ENCODE results near the gene RASEF. TPM values are rescaled to one million over a fixed set of nuclear protein-coding genes. Genes with fewer than 3 reads are reported as not detected.

RASEF gene
- total RNA-seq, 1 experiment from 2014 or later = 0.12 TPM

GRCh38 chr9:83006378-83006777 lies 56.6 kb downstream of the RASEF start:
- intact Hi-C loops (cut with micrococcal nuclease) = no loop called here
- Histone ChIP-seq H3K9ac (ENCODE audit: low read length) (no peak overlapping the region), H3K9me3 (ENCODE audit: control insufficient read depth in 1 of 2, insufficient read depth in 1 of 2, low read depth in 1 of 2, low read length in 2 of 2) (no peaks in the 10 kb centered on the region), H4K20me1 (ENCODE audit: insufficient read depth) (no peaks in the 10 kb centered on the region), H3K36me3 (ENCODE audit: control insufficient read depth in 1 of 2, insufficient read depth in 2 of 2, low read length in 2 of 2) (no peaks in the 10 kb centered on the region), H3K27ac (ENCODE audit: low read depth, low read length) (no peak overlapping the region), H3K27me3 (ENCODE audit: insufficient read depth, low read length) (no peaks in the 10 kb centered on the region), H3K4me1 (ENCODE audit: control insufficient read depth in 1 of 2, insufficient read depth in 2 of 2, low read length in 2 of 2) (no peaks in the 10 kb centered on the region), H3K9me2 (ENCODE audit: insufficient read depth) (no peaks in the 10 kb centered on the region), H3K4me3 (replicated peaks in 1 of 2; ENCODE audit: low read depth in 1 of 2, low read length in 2 of 2) (no peak overlapping the region), H3K79me2 (ENCODE audit: insufficient read depth, low read length) (no peaks in the 10 kb centered on the region), H2AFZ (ENCODE audit: low read depth, low read length, poor library complexity, severe bottlenecking) (no peak overlapping the region), H3K4me2 (ENCODE audit: low read length) (no peak overlapping the region)
- RAD21 ChIA-PET (ENCODE audit: low non-redundant PET in 1 of 2, low total read pairs in 2 of 2, uncharacterized antibody in 2 of 2, unreplicated experiment in 2 of 2) = no interaction called here
- BruUV-seq (replicated peaks) = no TSS peak
- DNase-seq (ENCODE audit: low read depth, low spot score) (no peak), ATAC-seq (no peak)
- POLR2A ChIA-PET = no interaction called here
- TF ChIP-seq ZBTB33 (IDR thresholded peaks at IDR 0.05; ENCODE audit: extremely low read depth, insufficient replicate concordance, low read length) = no peak
- TF ChIP-seq JUND (IDR thresholded peaks at IDR 0.05) = no peak
- no peak for TF ChIP-seq FOSL1 (IDR thresholded peaks at IDR 0.05; ENCODE audit: low read depth)
- TF ChIP-seq YY1 (IDR thresholded peaks at IDR 0.05; ENCODE audit: extremely low read depth, insufficient replicate concordance, low read depth, low read length) = no peak
- TF ChIP-seq SP1 (IDR thresholded peaks at IDR 0.05; ENCODE audit: low read depth) = no peak
- CTCF ChIA-PET = no interaction called here

GRCh38 chr9:83005963-83006362 lies 57.0 kb downstream of the RASEF start:
- no peaks in the 10 kb centered on the region for H3K79me2 ChIP-seq (ENCODE audit: insufficient read depth, low read length)
- no peak overlapping the region for H3K9ac ChIP-seq (ENCODE audit: low read length)
- no peaks in the 10 kb centered on the region for H4K20me1 ChIP-seq (ENCODE audit: insufficient read depth)
- H3K4me1 ChIP-seq (ENCODE audit: control insufficient read depth in 1 of 2, insufficient read depth in 2 of 2, low read length in 2 of 2) = no peaks in the 10 kb centered on the region
- DNase-seq (ENCODE audit: low read depth, low spot score) (no peak), ATAC-seq (no peak)
- H3K36me3 ChIP-seq (ENCODE audit: control insufficient read depth in 1 of 2, insufficient read depth in 2 of 2, low read length in 2 of 2) = no peaks in the 10 kb centered on the region
- no TSS peak for BruUV-seq (replicated peaks)
- H3K4me2 ChIP-seq (ENCODE audit: low read length) = no peak overlapping the region
- no peaks in the 10 kb centered on the region for H3K9me2 ChIP-seq (ENCODE audit: insufficient read depth)
- no peaks in the 10 kb centered on the region for H3K9me3 ChIP-seq (ENCODE audit: control insufficient read depth in 1 of 2, insufficient read depth in 1 of 2, low read depth in 1 of 2, low read length in 2 of 2)
- no peaks in the 10 kb centered on the region for H3K27me3 ChIP-seq (ENCODE audit: insufficient read depth, low read length)
- intact Hi-C loops (cut with micrococcal nuclease) = no loop called here
- H3K4me3 ChIP-seq (replicated peaks in 1 of 2; ENCODE audit: low read depth in 1 of 2, low read length in 2 of 2) = no peak overlapping the region
- POLR2A ChIA-PET = no interaction called here
- no peak overlapping the region for H2AFZ ChIP-seq (ENCODE audit: low read depth, low read length, poor library complexity, severe bottlenecking)
- CTCF ChIA-PET = no interaction called here
- RAD21 ChIA-PET (ENCODE audit: low non-redundant PET in 1 of 2, low total read pairs in 2 of 2, uncharacterized antibody in 2 of 2, unreplicated experiment in 2 of 2) = no interaction called here
- H3K27ac ChIP-seq (ENCODE audit: low read depth, low read length) = no peak overlapping the region
- TF ChIP-seq MAX (IDR thresholded peaks at IDR 0.05) (no peak), REST (IDR thresholded peaks at IDR 0.05; ENCODE audit: low read depth) (no peak), ZNF274 (IDR thresholded peaks at IDR 0.05; ENCODE audit: low read depth, low read length) (no peak), FOSL1 (IDR thresholded peaks at IDR 0.05; ENCODE audit: low read depth) (no peak), EGR1 (IDR thresholded peaks at IDR 0.05; ENCODE audit: low read depth) (no peak), SP1 (IDR thresholded peaks at IDR 0.05; ENCODE audit: low read depth) (no peak), POLR2AphosphoS5 (IDR thresholded peaks at IDR 0.05; ENCODE audit: low read depth, low read length) (no peak), EZH2phosphoT487 (IDR thresholded peaks at IDR 0.05; ENCODE audit: borderline replicate concordance) (no peak), CBX3 (IDR thresholded peaks at IDR 0.05; ENCODE audit: low read depth) (no peak), ZFX (IDR thresholded peaks at IDR 0.05) (no peak), CEBPB (IDR thresholded peaks at IDR 0.05; ENCODE audit: low read depth) (no peak), TCF7L2 (IDR thresholded peaks at IDR 0.05; ENCODE audit: borderline replicate concordance, extremely low read depth, insufficient read depth, insufficient read length) (no peak), ELF1 (IDR thresholded peaks at IDR 0.05; ENCODE audit: borderline replicate concordance, low read depth) (no peak), YY1 (IDR thresholded peaks at IDR 0.05; ENCODE audit: extremely low read depth, insufficient replicate concordance, low read depth, low read length) (no peak), EZH2 (IDR thresholded peaks at IDR 0.05) (no peak)
